ENCODE measurements around the gene DPM3. TPM values are rescaled to one million over a fixed set of nuclear protein-coding genes. Genes with fewer than 3 reads are reported as not detected.

Gene DPM3
- total RNA-seq, 2 experiments from 2014 or later = 31.4 to 35.5 TPM

DNA sequence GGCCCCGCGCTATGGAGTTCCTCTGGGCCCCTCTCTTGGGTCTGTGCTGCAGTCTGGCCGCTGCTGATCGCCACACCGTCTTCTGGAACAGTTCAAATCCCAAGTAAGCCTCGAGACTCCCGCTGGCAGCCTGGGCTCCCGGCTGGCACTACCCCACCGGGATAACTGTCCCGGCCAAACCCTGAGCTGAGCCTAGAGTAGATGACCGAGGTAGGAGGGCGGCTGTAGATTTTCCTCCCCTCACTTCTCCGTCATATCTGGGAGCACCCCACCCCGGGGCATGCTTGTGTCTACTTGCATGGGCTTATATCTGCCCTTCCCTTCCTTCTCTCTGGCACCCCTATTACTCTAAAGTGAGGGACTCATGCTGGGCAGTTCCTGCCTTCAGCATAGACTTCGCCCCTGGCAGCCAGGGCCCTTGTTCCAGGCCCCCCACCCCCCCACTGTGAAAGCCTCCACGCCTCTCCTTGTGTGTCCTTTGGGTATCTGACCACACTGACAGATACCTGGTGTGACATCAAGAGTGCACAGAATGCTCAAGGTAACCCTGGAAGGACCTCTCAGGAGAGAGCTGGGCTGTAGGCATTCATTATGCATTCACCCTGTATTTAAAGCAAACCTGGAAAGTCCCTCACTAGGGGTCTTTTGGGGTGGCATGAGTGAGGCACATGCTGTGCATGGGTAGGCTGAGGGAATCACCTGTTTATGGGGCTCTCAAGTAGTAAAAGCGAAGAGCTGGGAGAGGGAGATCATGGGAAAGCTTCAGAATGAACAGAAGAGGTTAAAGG lies 12.2 kb downstream of the DPM3 start:
- Mint-ChIP-seq H3K9me3 (no peaks in the 10 kb centered on the region), H3K4me1 (ENCODE audit: low read depth) (peaks cover 27% of the 10 kb centered on the region), H3K27ac (no peak overlapping the region), H3K4me3 (peak overlapping the region; percentile 68), H3K36me3 (ENCODE audit: low read depth) (no peaks in the 10 kb centered on the region), H3K27me3 (ENCODE audit: low read depth) (peaks cover 15% of the 10 kb centered on the region)
- intact Hi-C loops (cut with micrococcal nuclease) = loop anchor here (1.0 to 2.0 kb wide), 2 partner anchors 7 to 33 kb away; partner anchors contain the start of gene SLC50A1
- CTCF ChIA-PET = interaction anchor here (0.6 to 1.4 kb wide), 6 partner anchors 13 to 111 kb away, joined by 3 to 8 read pairs (median 4); no protein-coding TSS in a partner anchor
- DNase-seq = no peak

DNA sequence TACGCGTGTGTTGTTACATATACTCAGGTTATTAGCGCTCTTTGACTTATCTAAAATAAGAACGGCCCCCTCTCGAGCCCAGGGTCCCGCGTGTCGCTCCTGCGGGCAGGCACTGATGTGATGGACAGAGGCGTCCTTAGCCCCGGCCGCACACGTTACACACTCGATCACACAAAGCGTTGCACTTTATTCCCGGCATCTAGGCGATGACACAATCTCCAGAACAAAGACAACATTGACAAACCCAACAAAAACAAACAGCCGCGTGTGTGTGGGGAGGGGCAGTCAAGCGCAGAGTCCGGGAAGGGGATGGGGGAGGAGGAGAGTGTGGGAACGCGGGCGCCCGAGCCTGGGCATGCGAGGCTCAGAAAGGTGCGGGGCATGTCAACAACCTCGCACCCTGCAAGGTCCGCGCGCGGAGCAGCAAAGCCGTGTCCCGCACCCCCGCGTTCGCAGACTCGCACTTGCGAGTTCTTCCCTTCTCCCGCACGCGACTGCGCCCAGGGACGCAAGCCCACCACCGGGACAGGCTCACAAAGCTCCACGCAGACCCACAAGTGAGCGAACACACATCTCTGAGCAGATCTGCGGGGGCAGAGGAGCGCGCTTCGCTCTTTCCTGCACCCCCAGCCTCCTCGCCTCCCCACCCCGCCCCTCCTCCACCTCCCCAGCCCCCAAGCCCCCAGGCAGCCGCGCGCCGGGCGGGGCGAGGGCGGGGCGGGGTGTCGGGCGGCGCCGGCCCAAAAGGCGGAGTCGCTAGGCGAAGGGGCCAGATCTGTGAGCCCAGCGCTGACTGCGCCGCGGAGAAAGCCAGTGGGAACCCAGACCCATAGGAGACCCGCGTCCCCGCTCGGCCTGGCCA lies 13.0 kb downstream of the DPM3 start, which contains the start of gene EFNA1:
Gene EFNA1 (plus strand): TSS at position 772 of the 862 bp plus-strand sequence. CDS start 102 bp downstream, outside the sequence.
- intact Hi-C loops (cut with micrococcal nuclease) = loop anchor here (1.0 to 2.0 kb wide), 2 partner anchors 8 to 33 kb away; partner anchors contain the start of gene SLC50A1
- H3K9me3 Mint-ChIP-seq = no peaks in the 10 kb centered on the region
- H3K36me3 Mint-ChIP-seq (ENCODE audit: low read depth) = no peaks in the 10 kb centered on the region
- CTCF ChIA-PET = interaction anchor here (0.5 to 1.5 kb wide), 4 partner anchors 10 to 45 kb away, joined by 3 to 4 read pairs (median 4); partner anchors contain the start of gene KRTCAP2
- H3K4me3 Mint-ChIP-seq = peak within 1 kb of the TSS; percentile 71
- H3K27me3 Mint-ChIP-seq (ENCODE audit: low read depth) = peaks cover 15% of the 10 kb centered on the region
- peak within 1 kb of the TSS; percentile 20 for H3K27ac Mint-ChIP-seq
- DNase-seq = peak; percentile 43
- H3K4me1 Mint-ChIP-seq (ENCODE audit: low read depth) = peaks cover 27% of the 10 kb centered on the region

DNA sequence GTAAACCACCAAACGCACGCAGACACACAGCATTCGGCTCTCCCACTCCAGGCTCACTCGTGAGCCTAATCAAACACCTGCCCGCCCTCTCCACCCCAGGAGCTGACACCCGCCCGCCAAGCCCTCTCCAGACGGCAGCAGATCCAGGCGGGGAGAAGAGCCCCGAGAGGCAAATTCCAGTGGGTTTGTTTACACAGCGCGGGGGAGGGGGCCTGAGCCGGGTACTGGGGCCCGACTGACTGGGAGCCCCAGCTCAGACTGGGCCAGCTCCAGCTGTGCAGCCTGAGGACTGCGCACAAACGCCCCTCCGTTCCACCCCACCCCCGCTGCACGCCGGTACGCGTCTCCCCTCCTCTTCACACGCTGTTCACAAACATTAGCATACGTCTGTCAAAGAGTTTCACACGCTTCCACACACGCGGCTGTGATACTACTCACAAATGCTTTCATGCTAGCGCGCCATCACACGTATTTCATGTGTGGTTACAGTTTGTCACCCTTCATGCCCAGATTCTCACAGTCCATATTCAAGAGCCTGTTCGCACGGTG lies 13.7 kb downstream of the DPM3 start:
- no peak overlapping the region for H3K27ac Mint-ChIP-seq
- intact Hi-C loops (cut with micrococcal nuclease) = loop anchor here (1.0 to 2.0 kb wide), 2 partner anchors 9 to 32 kb away; partner anchors contain the start of gene SLC50A1
- no peaks in the 10 kb centered on the region for H3K36me3 Mint-ChIP-seq (ENCODE audit: low read depth)
- no peaks in the 10 kb centered on the region for H3K9me3 Mint-ChIP-seq
- H3K4me1 Mint-ChIP-seq (ENCODE audit: low read depth) = peaks cover 27% of the 10 kb centered on the region
- DNase-seq = peak; percentile 66
- peaks cover 15% of the 10 kb centered on the region for H3K27me3 Mint-ChIP-seq (ENCODE audit: low read depth)
- CTCF ChIA-PET = interaction anchor here (0.9 to 1.7 kb wide), 4 partner anchors 9 to 74 kb away, joined by 3 to 4 read pairs (median 3); partner anchors contain the start of gene KRTCAP2
- H3K4me3 Mint-ChIP-seq = peak overlapping the region; percentile 71

DNA sequence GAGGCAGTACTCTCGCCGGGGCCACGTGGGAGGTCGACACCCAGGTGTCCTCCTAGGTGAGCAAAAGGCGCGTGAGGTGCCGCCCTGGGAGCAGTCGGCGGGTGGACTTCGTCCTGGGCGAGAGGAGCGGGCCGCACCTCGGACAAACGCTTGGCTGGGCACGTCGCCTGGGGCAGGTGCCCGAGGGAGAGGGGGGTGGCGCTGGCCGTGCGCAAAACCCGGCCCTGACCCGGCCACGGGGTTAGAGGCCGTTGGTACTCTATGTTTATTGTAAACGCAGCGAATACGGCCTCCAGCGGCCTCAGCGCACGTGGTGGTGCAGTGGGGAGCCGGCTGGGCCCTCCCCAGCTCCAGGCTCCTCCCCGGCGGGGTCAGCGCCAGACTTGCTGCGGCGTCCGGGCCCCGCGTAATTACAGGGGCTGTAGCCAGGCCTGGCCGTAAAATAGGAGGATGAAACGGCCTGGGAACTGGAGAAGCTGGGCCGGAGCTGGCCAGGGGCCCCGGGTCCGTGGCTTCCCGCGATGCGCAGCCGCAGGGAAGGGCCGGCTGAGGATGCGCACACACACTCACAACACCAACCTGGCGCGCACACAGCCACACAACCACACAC lies 14.3 kb downstream of the DPM3 start:
- no peak overlapping the region for H3K4me3 Mint-ChIP-seq
- peaks cover 15% of the 10 kb centered on the region for H3K27me3 Mint-ChIP-seq (ENCODE audit: low read depth)
- intact Hi-C loops (cut with micrococcal nuclease) = loop anchor here (2.0 kb wide), 1 partner anchor 31 kb away; no protein-coding TSS in a partner anchor

DNA sequence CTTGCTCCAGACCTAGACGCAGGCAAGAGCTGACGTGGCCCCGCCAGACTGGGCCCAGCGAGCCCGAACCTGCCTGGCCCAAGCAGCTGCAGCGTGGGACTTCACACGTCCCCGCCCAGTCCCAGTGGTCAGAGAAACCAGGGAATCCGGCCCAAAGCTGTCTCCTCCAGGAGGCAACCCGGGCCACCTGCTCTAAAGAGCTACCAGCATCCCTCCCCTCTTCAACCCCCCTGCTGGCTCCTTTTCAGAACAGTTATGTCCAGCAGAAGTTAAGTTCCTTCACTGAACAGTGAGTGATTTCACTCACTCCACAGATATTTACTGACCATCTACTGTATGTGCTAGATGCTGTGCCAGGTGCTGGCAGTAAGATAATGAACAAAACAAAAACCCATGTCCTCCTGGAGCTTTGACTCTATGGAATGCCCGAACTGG lies 14.8 kb downstream of the DPM3 start:
- peaks cover 27% of the 10 kb centered on the region for H3K4me1 Mint-ChIP-seq (ENCODE audit: low read depth)
- H3K27me3 Mint-ChIP-seq (ENCODE audit: low read depth) = peaks cover 15% of the 10 kb centered on the region
- no peaks in the 10 kb centered on the region for H3K9me3 Mint-ChIP-seq
- no peak for DNase-seq
- intact Hi-C loops (cut with micrococcal nuclease) = no loop called here
- H3K4me3 Mint-ChIP-seq = no peak overlapping the region
- CTCF ChIA-PET = interaction anchor here (0.9 to 1.7 kb wide), 2 partner anchors 40 to 73 kb away, joined by 3 read pairs; no protein-coding TSS in a partner anchor
- no peak overlapping the region for H3K27ac Mint-ChIP-seq
- H3K36me3 Mint-ChIP-seq (ENCODE audit: low read depth) = no peaks in the 10 kb centered on the region

More for the DNA sequence above, 14.3 kb downstream of the DPM3 start:
- Mint-ChIP-seq H3K9me3 (no peaks in the 10 kb centered on the region), H3K36me3 (ENCODE audit: low read depth) (no peaks in the 10 kb centered on the region), H3K4me1 (ENCODE audit: low read depth) (peaks cover 27% of the 10 kb centered on the region), H3K27ac (no peak overlapping the region)
- CTCF ChIA-PET = interaction anchor here (0.9 to 1.7 kb wide), 4 partner anchors 9 to 73 kb away, joined by 3 to 4 read pairs (median 3); partner anchors contain the start of gene KRTCAP2
- no peak for DNase-seq

DNA sequence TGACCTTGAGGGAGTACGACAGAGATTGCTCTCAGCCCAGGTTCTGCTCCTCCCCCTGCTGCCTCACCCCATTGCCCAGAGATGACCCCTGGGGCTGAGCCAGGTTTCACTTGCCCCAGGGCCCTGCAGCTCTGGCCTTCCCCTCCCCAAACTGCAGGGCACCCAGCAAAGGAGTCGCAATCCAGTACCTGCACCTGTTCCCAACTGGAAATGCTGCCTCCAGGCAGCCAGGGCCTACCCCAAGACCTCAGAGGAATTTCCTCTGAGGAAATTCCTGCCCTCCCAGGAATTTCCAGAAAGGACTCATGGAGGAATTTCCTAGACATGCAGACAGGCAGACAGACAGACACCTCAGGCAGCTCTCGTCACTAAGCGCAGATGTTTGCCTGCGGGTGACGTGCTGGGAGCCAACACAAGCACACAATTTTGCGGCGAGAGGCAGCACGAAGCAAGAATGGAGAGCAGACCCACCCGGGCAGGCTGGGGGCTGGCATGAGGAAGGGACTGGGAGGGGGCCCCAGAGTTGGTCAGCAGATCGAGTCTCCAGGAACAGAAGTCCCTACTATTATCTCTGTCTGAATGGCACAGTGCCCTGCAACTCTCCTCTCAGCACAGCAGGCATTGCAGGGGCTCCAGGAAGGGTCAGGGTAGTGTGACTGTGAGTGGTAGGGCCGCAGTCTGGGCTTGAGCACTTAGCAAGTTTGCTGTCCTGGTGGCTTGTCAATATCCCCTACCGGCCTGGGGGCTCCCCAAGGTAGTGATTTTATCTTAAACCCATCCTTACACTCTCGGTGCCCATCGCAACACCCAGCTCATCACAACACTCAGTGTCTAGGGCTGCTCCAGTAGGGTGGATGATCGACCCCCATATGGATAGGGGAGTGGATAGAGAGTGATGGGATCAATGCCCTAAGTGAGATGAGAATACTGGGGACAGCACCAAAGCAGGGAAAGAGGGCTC lies 15.5 kb downstream of the DPM3 start:
- CTCF ChIA-PET = interaction anchor here (1.7 to 3.7 kb wide), 2 partner anchors 34 to 72 kb away, joined by 3 to 12 read pairs; no protein-coding TSS in a partner anchor
- Mint-ChIP-seq H3K36me3 (ENCODE audit: low read depth) (no peaks in the 10 kb centered on the region), H3K27ac (no peak overlapping the region), H3K9me3 (no peaks in the 10 kb centered on the region), H3K27me3 (ENCODE audit: low read depth) (peaks cover 15% of the 10 kb centered on the region), H3K4me3 (no peak overlapping the region), H3K4me1 (ENCODE audit: low read depth) (peaks cover 27% of the 10 kb centered on the region)
- intact Hi-C loops (cut with micrococcal nuclease) = no loop called here
- no peak for DNase-seq

DNA sequence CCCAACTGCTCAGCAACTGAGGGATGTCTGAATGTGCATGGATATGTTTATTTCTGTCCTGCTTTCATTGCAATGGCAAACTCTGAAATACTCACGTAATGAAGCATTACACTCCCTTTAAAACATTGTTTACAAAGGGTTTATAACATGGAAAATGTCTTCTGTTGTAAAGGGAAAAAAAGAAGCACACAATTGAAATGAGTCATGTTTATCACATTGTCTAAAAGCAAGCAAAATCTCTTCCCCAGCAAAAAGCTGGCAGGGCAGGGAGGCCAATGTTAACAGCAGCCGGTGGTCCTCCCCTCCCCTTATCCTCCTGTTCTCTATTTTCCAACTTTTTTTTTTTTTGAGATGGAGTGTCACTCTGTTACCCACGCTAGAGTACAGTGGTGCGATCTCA lies 16.5 kb downstream of the DPM3 start:
- no peak overlapping the region for H3K4me3 Mint-ChIP-seq
- DNase-seq = no peak
- no peaks in the 10 kb centered on the region for H3K9me3 Mint-ChIP-seq
- intact Hi-C loops (cut with micrococcal nuclease) = no loop called here
- H3K36me3 Mint-ChIP-seq (ENCODE audit: low read depth) = no peaks in the 10 kb centered on the region
- CTCF ChIA-PET = interaction anchor here (3.7 kb wide), 1 partner anchor 33 kb away, joined by 12 read pairs; no protein-coding TSS in a partner anchor
- H3K27me3 Mint-ChIP-seq (ENCODE audit: low read depth) = peaks cover 15% of the 10 kb centered on the region
- H3K4me1 Mint-ChIP-seq (ENCODE audit: low read depth) = peaks cover 17% of the 10 kb centered on the region
- no peak overlapping the region for H3K27ac Mint-ChIP-seq

DNA sequence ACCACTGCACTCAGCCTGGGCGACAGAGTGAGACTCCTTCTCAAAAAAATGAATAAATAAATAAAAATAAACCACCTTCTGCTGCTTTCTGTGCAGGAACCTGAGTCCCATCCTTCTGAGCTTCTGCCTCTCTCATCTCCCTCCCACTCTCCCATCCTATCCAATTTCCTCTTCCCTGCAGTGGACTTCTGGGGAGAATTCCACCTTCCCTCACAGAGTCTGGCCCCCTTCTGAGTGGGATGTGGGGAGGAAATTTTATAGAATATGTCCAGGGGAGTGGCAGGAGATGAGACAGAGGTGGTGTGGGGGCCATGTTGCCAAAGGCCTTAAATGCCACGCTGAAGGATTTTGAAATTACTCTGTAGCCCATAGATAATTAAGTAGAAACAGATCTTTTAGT lies 18.0 kb downstream of the DPM3 start:
- Mint-ChIP-seq H3K9me3 (no peaks in the 10 kb centered on the region), H3K4me3 (no peak overlapping the region), H3K36me3 (ENCODE audit: low read depth) (no peaks in the 10 kb centered on the region), H3K27ac (no peak overlapping the region), H3K27me3 (ENCODE audit: low read depth) (peaks cover 8% of the 10 kb centered on the region), H3K4me1 (ENCODE audit: low read depth) (peaks cover 6% of the 10 kb centered on the region)
- intact Hi-C loops (cut with micrococcal nuclease) = no loop called here
- DNase-seq = no peak
- CTCF ChIA-PET = interaction anchor here (1.0 to 3.7 kb wide), 2 partner anchors 31 to 44 kb away, joined by 3 to 12 read pairs; no protein-coding TSS in a partner anchor

DNA sequence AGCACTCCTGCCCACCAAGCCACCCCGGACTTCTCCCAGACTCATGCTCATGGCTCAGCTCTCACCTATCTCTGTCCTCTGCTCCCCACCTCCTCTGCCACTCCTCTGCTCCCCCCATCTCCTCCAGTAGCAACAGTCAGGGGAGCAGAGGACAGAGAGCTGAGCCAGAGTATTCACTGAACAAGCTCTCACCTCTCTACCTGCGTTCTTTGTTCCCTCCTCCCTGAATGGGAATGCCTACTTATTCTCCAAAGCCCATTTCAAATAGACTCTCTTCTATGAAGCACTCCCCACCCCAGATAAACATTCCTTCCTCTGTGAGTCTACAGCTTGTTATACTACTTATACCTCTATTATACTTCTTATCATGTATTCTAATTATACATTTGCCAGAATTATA lies 19.1 kb downstream of the DPM3 start:
- Mint-ChIP-seq H3K36me3 (ENCODE audit: low read depth) (no peaks in the 10 kb centered on the region), H3K27ac (no peak overlapping the region), H3K4me3 (no peak overlapping the region), H3K4me1 (ENCODE audit: low read depth) (no peaks in the 10 kb centered on the region), H3K27me3 (ENCODE audit: low read depth) (peaks cover 2% of the 10 kb centered on the region), H3K9me3 (no peaks in the 10 kb centered on the region)
- DNase-seq = no peak
- CTCF ChIA-PET = interaction anchor here (0.9 to 3.7 kb wide), 2 partner anchors 30 to 52 kb away, joined by 3 to 12 read pairs; partner anchors contain the start of gene KRTCAP2
- intact Hi-C loops (cut with micrococcal nuclease) = no loop called here

DNA sequence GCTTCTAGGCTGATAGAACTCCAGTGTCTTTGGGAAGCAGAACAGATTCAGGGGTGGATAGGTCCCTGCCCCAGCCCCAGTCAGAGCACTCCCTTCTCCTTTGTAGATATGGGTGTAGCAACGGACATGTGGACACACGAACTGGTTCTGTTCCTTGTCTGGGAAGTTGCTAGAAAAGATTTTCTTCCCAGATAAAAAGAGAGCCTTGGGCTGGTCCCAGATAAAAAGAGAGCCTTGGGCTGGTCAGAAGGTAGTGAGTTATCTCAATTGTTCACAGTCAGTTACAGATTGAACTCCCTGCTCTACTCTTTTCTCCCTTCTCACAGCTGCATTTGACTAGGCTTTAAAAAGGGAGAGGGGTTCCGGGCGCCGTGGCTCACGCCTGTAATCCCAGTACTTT lies 20.1 kb downstream of the DPM3 start:
- H3K36me3 Mint-ChIP-seq (ENCODE audit: low read depth) = no peaks in the 10 kb centered on the region
- no peaks in the 10 kb centered on the region for H3K27me3 Mint-ChIP-seq (ENCODE audit: low read depth)
- no peak overlapping the region for H3K4me3 Mint-ChIP-seq
- intact Hi-C loops (cut with micrococcal nuclease) = no loop called here
- no peaks in the 10 kb centered on the region for H3K4me1 Mint-ChIP-seq (ENCODE audit: low read depth)
- no peaks in the 10 kb centered on the region for H3K9me3 Mint-ChIP-seq
- CTCF ChIA-PET = interaction anchor here (0.6 to 0.9 kb wide), 3 partner anchors 29 to 80 kb away, joined by 3 read pairs; partner anchors contain the start of gene KRTCAP2
- no peak for DNase-seq
- no peak overlapping the region for H3K27ac Mint-ChIP-seq
